H1 (cell line): ENCODE measurements around the gene DPEP1. TPM values are rescaled to one million over a fixed set of nuclear protein-coding genes. Genes with fewer than 3 reads are reported as not detected.

Experiments used
- CTCF ChIA-PET: fragments of 300-600 bp; sonication (Branson Sonifier 250); formaldehyde crosslinking; loops from one replicate; lab custom pipeline; 2021; ENCODE audit not compliant: partially characterized antibody; lab: Charles Lee
- POLR2A ChIA-PET: fragments of 300-600 bp; sonication (Branson Sonifier 250); formaldehyde crosslinking; loops from one replicate; lab custom pipeline; 2021; ENCODE audit warnings: inconsistent platforms; ENCODE audit not compliant: partially characterized antibody; lab: Charles Lee
- DNase-seq, 2 experiments: peaks; one replicate each; pipeline versions ENCODE4 v3.0.0 to v3.0.0-alpha.2; 2010 to 2022; ENCODE audit warnings: low spot score in 2 of 2, low read depth in 1 of 2, mixed read lengths in 1 of 2
- FAIRE-seq: peaks from 2 replicates; lab custom pipeline; 2011; peaks lifted over from hg19 to GRCh38; lab: Jason Lieb, UNC
- H2AFZ ChIP-seq: 2 replicates; pipeline ENCODE4 v1.8.1; 2012; ENCODE audit warnings: low read length, inconsistent platforms
- H2AK5ac ChIP-seq: 2 replicates; pipeline ENCODE4 v1.6.1; 2013; ENCODE audit warnings: low read depth, low read length
- H2BK120ac ChIP-seq: replicated peaks from 2 replicates; pipeline ENCODE3; 2013; ENCODE audit warnings: low read depth, low read length, inconsistent platforms
- H2BK12ac ChIP-seq: 2 replicates; pipeline ENCODE4 v1.6.1; 2013; ENCODE audit warnings: low read depth, low read length
- H2BK15ac ChIP-seq: 2 replicates; pipeline ENCODE4 v1.6.1; 2013; ENCODE audit warnings: low read length
- H2BK20ac ChIP-seq: 2 replicates; pipeline ENCODE4 v1.6.1; 2013; ENCODE audit warnings: low read length
- H2BK5ac ChIP-seq: 2 replicates; pipeline ENCODE4 v1.6.1; 2013; ENCODE audit warnings: low read depth, low read length
- H3K14ac ChIP-seq: 2 replicates; pipeline ENCODE4 v1.6.1; 2013; ENCODE audit warnings: inconsistent platforms; ENCODE audit not compliant: insufficient read length
- H3K18ac ChIP-seq: 2 replicates; pipeline ENCODE4 v1.6.1; 2013; ENCODE audit warnings: low read length; ENCODE audit errors: extremely low read depth
- H3K23ac ChIP-seq: 2 replicates; pipeline ENCODE4 v1.6.1; 2013; ENCODE audit warnings: inconsistent platforms; ENCODE audit not compliant: insufficient read length
- H3K23me2 ChIP-seq: 2 replicates; pipeline ENCODE4 v1.6.1; 2013; ENCODE audit warnings: low read depth, low read length
- H3K27ac ChIP-seq: 2 replicates; pipeline ENCODE4 v1.6.1; 2011; ENCODE audit warnings: low read depth, low read length, inconsistent platforms
- H3K27me3 ChIP-seq, 4 experiments: replicated peaks in 1 of 4; 1 replicate in 1 of 4; 2 replicates in 3 of 4; pipeline versions ENCODE4 v1.6.1 to v1.8.1; 2011 to 2013; ENCODE audit warnings: low read length in 3 of 4, mild to moderate bottlenecking in 3 of 4, inconsistent platforms in 2 of 4, mixed read lengths in 2 of 4, moderate library complexity in 1 of 4; ENCODE audit not compliant: control insufficient read depth in 3 of 4, insufficient read depth in 3 of 4; ENCODE audit errors: extremely low read depth in 1 of 4
- H3K36me3 ChIP-seq, 4 experiments: 2 replicates each; pipeline versions ENCODE4 v1.6.1 to v1.8.1; 2011 to 2013; ENCODE audit warnings: mild to moderate bottlenecking in 4 of 4, low read length in 3 of 4, moderate library complexity in 2 of 4, control low read depth in 1 of 4, inconsistent platforms in 1 of 4; ENCODE audit not compliant: insufficient read depth in 4 of 4, control insufficient read depth in 2 of 4
- H3K4ac ChIP-seq: replicated peaks from 2 replicates; pipeline ENCODE3; 2013; ENCODE audit warnings: low read length, low read depth, mixed read lengths, inconsistent platforms; ENCODE audit not compliant: insufficient read length
- H3K4me1 ChIP-seq, 4 experiments: replicated peaks in 1 of 4; 1 replicate in 1 of 4; 2 replicates in 3 of 4; pipeline versions ENCODE4 v1.6.1 to v1.8.1; 2011 to 2013; ENCODE audit warnings: low read length in 3 of 4, inconsistent platforms in 2 of 4, mixed read lengths in 1 of 4; ENCODE audit not compliant: insufficient read depth in 4 of 4, control insufficient read depth in 3 of 4
- H3K4me2 ChIP-seq, 2 experiments: 2 replicates each; pipeline versions ENCODE4 v1.6.1 to v1.8.1; 2011 to 2013; ENCODE audit warnings: low read depth in 2 of 2, low read length in 2 of 2, control low read depth in 1 of 2, inconsistent platforms in 1 of 2, mild to moderate bottlenecking in 1 of 2; ENCODE audit not compliant: insufficient read depth in 1 of 2
- H3K4me3 ChIP-seq, 4 experiments: fragments of 200-600, 300-600 bp in 1 of 4; sonication (generic), shearing (Covaris generic), sonication (Bioruptor Twin) in 1 of 4; 2 replicates each; pipeline versions ENCODE4 v1.5.1 to v1.8.1; 2011 to 2016; ENCODE audit warnings: low read length in 4 of 4, low read depth in 3 of 4, control low read depth in 2 of 4, inconsistent platforms in 2 of 4, mild to moderate bottlenecking in 2 of 4, mixed read lengths in 1 of 4, moderate library complexity in 1 of 4; ENCODE audit not compliant: insufficient read depth in 2 of 4; ENCODE audit errors: extremely low read depth in 1 of 4
- H3K56ac ChIP-seq: replicated peaks from 2 replicates; pipeline ENCODE3; 2013; ENCODE audit warnings: low read depth, mild to moderate bottlenecking, mixed read lengths, low read length, inconsistent platforms; ENCODE audit not compliant: insufficient read length
- H3K79me1 ChIP-seq: 2 replicates; pipeline ENCODE4 v1.6.1; 2013; ENCODE audit warnings: low read depth, low read length, control low read depth
- H3K79me2 ChIP-seq, 2 experiments: 2 replicates each; pipeline versions ENCODE4 v1.6.1 to v1.8.1; 2012 to 2013; ENCODE audit warnings: low read length in 2 of 2, mild to moderate bottlenecking in 2 of 2, inconsistent platforms in 1 of 2; ENCODE audit not compliant: insufficient read depth in 2 of 2, control insufficient read depth in 1 of 2
- H3K9ac ChIP-seq, 4 experiments: replicated peaks in 1 of 4; 1 replicate in 1 of 4; 2 replicates in 3 of 4; pipeline versions ENCODE4 v1.6.1 to v1.8.1; 2011 to 2013; ENCODE audit warnings: low read depth in 3 of 4, low read length in 3 of 4, control low read depth in 2 of 4, mild to moderate bottlenecking in 2 of 4, moderate library complexity in 2 of 4, inconsistent platforms in 1 of 4; ENCODE audit errors: extremely low read depth in 1 of 4
- H3K9me3 ChIP-seq, 2 experiments: 2 replicates each; pipeline versions ENCODE4 v1.6.1 to v1.8.1; 2012 to 2013; ENCODE audit warnings: mild to moderate bottlenecking in 2 of 2, moderate library complexity in 2 of 2, control low read depth in 1 of 2, inconsistent platforms in 1 of 2, low read depth in 1 of 2, low read length in 1 of 2, mixed read lengths in 1 of 2; ENCODE audit not compliant: insufficient read depth in 2 of 2
- H4K20me1 ChIP-seq, 2 experiments: replicated peaks in 1 of 2; 2 replicates each; pipeline versions ENCODE3 to v1.8.1; 2011 to 2013; ENCODE audit warnings: inconsistent platforms in 2 of 2, low read length in 2 of 2, mild to moderate bottlenecking in 1 of 2; ENCODE audit not compliant: insufficient read depth in 2 of 2, control insufficient read depth in 1 of 2
- H4K5ac ChIP-seq: 2 replicates; pipeline ENCODE4 v1.6.1; 2013; ENCODE audit warnings: low read length, low read depth, mixed read lengths, inconsistent platforms; ENCODE audit not compliant: insufficient read length
- H4K8ac ChIP-seq: 2 replicates; pipeline ENCODE4 v1.8.0; 2013; ENCODE audit warnings: mild to moderate bottlenecking, moderate library complexity, low read length, inconsistent platforms; ENCODE audit not compliant: insufficient read depth; ENCODE audit errors: extremely low read depth
- H4K91ac ChIP-seq: replicated peaks from 2 replicates; pipeline ENCODE3; 2013; ENCODE audit warnings: low read length, mixed read lengths, inconsistent platforms; ENCODE audit not compliant: insufficient read length
- ASH2L ChIP-seq: fragments of 200-600, 300-600 bp; sonication (generic); IDR thresholded peaks from one replicate; pipeline ENCODE4 v1.7.1; 2017; ENCODE audit warnings: low read length
- CEBPB ChIP-seq: IDR thresholded peaks from 2 replicates; pipeline ENCODE4 v1.6.1; 2012; ENCODE audit warnings: low read depth, low read length
- HDAC2 ChIP-seq, 2 experiments: fragments of 300-600 bp in 1 of 2; sonication (generic) in 1 of 2; IDR thresholded peaks; 2 replicates each; pipeline ENCODE4 v1.6.1; 2011 to 2012; ENCODE audit warnings: low read depth in 2 of 2, low read length in 2 of 2, mild to moderate bottlenecking in 2 of 2, moderate library complexity in 2 of 2, borderline replicate concordance in 1 of 2, inconsistent platforms in 1 of 2
- RNF2 ChIP-seq: fragments of 200-900, 300-1000 bp; sonication (generic); IDR thresholded peaks from 2 replicates; pipeline ENCODE4 v1.7.1; 2016; ENCODE audit warnings: borderline replicate concordance, low read depth, mild to moderate bottlenecking, antibody characterized with exemption, low read length; ENCODE audit not compliant: poor library complexity, severe bottlenecking; ENCODE audit errors: missing control alignments
- RXRA ChIP-seq: IDR thresholded peaks from 2 replicates; pipeline ENCODE4 v1.6.1; 2011; ENCODE audit warnings: low read depth, mild to moderate bottlenecking, low read length, moderate library complexity; ENCODE audit not compliant: insufficient read depth
- SP4 ChIP-seq: IDR thresholded peaks from 2 replicates; pipeline ENCODE4 v1.6.1; 2012; ENCODE audit warnings: low read length, inconsistent platforms
- WGBS, 2 experiments: shearing (Covaris generic) in 1 of 2; methylation state at CpG; one replicate each; pipeline versions ENCODE4 v1.1.6 to v1.1.7; 2013 to 2015; ENCODE audit warnings: low lambda C conversion rate in 2 of 2, mixed read lengths in 2 of 2, inconsistent platforms in 1 of 2, low coverage in 1 of 2, missing lambda C conversion rate in 1 of 2; ENCODE audit not compliant: insufficient replicate concordance in 2 of 2, insufficient coverage in 1 of 2, insufficient read length in 1 of 2; ENCODE audit errors: extremely low coverage in 1 of 2, missing lambda C conversion rate in 1 of 2; 5-methylcytosine and 5-hydroxymethylcytosine counted together
- polyA plus RNA-seq, 7 experiments: library from polyadenylated mRNA; depleted of rRNA in 3 of 7; stranded (reverse) in 5 of 7; unstranded in 2 of 7; fragments of >200 nt in 5 of 7; fragments of 200-250 nt in 2 of 7; gene quantifications; 1 replicate in 5 of 7; 2 replicates in 1 of 7; 4 replicates in 1 of 7; pipeline versions ENCODE4 v1.2.1 to v1.2.3, GENCODE V29; 2011 to 2013; ENCODE audit warnings: missing spikeins in 2 of 7, mixed read lengths in 2 of 7
- total RNA-seq: library from RNA; stranded (reverse); fragmentation: NEBNext Ultra II Directional; extraction: Animal tissue kit (Norgen Biotek cat#: 25700); gene quantifications from 2 replicates; pipeline ENCODE4 v1.2.1, GENCODE V29; 2021
- TF ChIP-seq, protein P1 (sequence below): IDR thresholded peaks from 2 replicates; pipeline ENCODE4 v1.6.1; 2012; ENCODE audit warnings: inconsistent platforms

DPEP1 gene
- total and polyA plus RNA-seq, 2 of the 8 experiments (the other 6 are each of a cell fraction or from before 2014, with no cell fraction given) = 2.8 to 3.1 TPM

DNA sequence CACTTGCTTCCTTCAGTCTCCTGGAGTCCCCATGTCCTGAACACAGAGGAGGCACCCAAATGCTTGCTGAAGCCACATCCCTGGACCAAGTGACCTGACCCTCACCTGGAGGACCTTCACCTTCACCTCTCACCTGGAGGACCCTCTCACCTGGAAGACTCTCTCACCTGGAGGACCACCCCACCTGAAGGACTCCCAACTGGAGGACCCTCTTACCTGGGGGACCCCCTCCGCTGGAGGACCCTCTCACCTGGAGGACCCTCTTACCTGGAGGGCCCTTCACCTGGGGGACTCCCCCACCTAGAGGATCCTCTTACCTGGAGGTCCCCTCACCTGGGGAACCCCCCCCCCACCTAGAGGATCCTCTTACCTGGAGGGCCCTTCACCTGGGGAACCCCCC, 72.5 kb downstream of the DPEP1 start:
- peaks cover 6% of the 10 kb centered on the region; the same call in 1 of the 2 replicates for H3K23me2 ChIP-seq
- peaks cover 16 to 24% of the 10 kb centered on the region in 2 experiments for H3K9me3 ChIP-seq
- H3K4me1 ChIP-seq = peaks cover 0 to 7% (median 2%) of the 10 kb centered on the region in 4 experiments; a peak in 4 of 7 replicates
- no peak overlapping the region for H2AK5ac ChIP-seq
- no peak overlapping the region for H3K4me3 ChIP-seq
- WGBS, 2 experiments = 100% methylated on average over 1 of the region's 1 CpG; no CpG with 5 or more reads in 1 of the 2 experiments
- CTCF ChIA-PET = interaction anchor here (1.0 kb wide), 2 partner anchors 15 to 18 kb away, joined by 4 to 5 read pairs; no protein-coding TSS in a partner anchor
- no peak overlapping the region for H2BK5ac ChIP-seq
- H3K9ac ChIP-seq = no peak overlapping the region
- no peak overlapping the region for H3K23ac ChIP-seq
- no peak overlapping the region for H2BK12ac ChIP-seq
- DNase-seq = no peak
- no peak overlapping the region for H2BK20ac ChIP-seq
- peaks cover 0 to 17% (median 9%) of the 10 kb centered on the region in 4 experiments; a peak in 5 of 8 replicates for H3K36me3 ChIP-seq
- no peak overlapping the region for H4K91ac ChIP-seq
- no peak overlapping the region for H3K56ac ChIP-seq
- POLR2A ChIA-PET = interaction anchor here (0.6 to 4.8 kb wide), 15 partner anchors 8 to 254 kb away, joined by 3 to 59 read pairs (median 3); partner anchors contain the start of genes CHMP1A, SPATA2L, SPATA33 and TCF25
- H4K20me1 ChIP-seq = peaks cover 0 to 9% of the 10 kb centered on the region in 2 experiments
- H2AFZ ChIP-seq = no peak overlapping the region
- no peak overlapping the region for H3K4me2 ChIP-seq
- no peak for FAIRE-seq
- peaks cover 11% of the 10 kb centered on the region for H3K79me1 ChIP-seq
- TF ChIP-seq SP4 (no peak), ASH2L (no peak), RNF2 (no peak), HDAC2 (IDR thresholded peaks at IDR 0.05; ENCODE audit: borderline replicate concordance in 1 of 2, low read depth in 2 of 2, low read length in 2 of 2) (no peak), RXRA (no peak), CEBPB (no peak)
- TF ChIP-seq, protein P1, sequence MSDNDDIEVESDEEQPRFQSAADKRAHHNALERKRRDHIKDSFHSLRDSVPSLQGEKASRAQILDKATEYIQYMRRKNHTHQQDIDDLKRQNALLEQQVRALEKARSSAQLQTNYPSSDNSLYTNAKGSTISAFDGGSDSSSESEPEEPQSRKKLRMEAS = no peak
- no peak overlapping the region for H4K8ac ChIP-seq
- no peak overlapping the region for H3K14ac ChIP-seq
- H3K79me2 ChIP-seq = peaks cover 0 to 11% of the 10 kb centered on the region in 2 experiments; a peak in 1 of 4 replicates
- H3K4ac ChIP-seq = no peak overlapping the region
- H3K27ac ChIP-seq = no peak overlapping the region
- H2BK15ac ChIP-seq = no peak overlapping the region
- no peak overlapping the region for H4K5ac ChIP-seq
- no peak overlapping the region for H2BK120ac ChIP-seq
- no peak overlapping the region for H3K18ac ChIP-seq
- H3K27me3 ChIP-seq = no peaks in the 10 kb centered on the region
